ENCODE measurements around the gene HTR6. TPM values are rescaled to one million over a fixed set of nuclear protein-coding genes. Genes with fewer than 3 reads are reported as not detected.

The HTR6 gene
- total RNA-seq, 1 experiment from 2014 or later = not detected

DNA sequence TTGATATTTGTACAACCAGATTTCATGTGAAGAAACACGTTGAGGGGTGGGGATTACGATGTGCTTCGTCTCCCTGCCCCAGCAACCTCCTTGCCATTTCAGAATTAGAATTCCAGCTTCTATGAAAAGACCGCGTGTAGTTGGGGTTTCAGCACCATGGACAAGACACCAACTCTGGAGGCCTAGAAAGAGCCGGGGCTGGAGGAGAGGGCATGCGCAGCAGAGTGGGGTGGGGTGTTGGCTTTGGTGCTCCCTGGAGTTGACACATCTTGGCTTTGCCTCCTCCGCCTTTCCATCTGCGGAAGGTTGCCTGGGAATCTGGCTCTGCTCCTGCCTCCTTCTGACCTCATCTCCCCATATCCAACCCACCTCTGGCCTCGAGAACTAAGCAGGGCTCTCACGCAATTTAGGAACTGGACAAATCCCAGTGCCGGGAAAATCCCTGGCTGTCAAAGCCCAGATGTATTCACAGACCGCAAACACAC, 11.8 kb downstream of the HTR6 start:
- H3K27me3 Mint-ChIP-seq (ENCODE audit: unreplicated experiment) = peaks cover 52% of the 10 kb centered on the region
- peaks cover 5% of the 10 kb centered on the region for H3K36me3 Mint-ChIP-seq (ENCODE audit: insufficient read depth, unreplicated experiment)
- no peak overlapping the region for H3K27ac Mint-ChIP-seq (ENCODE audit: unreplicated experiment)
- peak; percentile 27 for DNase-seq
- no peaks in the 10 kb centered on the region for H3K9me3 Mint-ChIP-seq (ENCODE audit: low read depth, unreplicated experiment)
- intact Hi-C loops (cut with micrococcal nuclease; ENCODE audit: unreplicated experiment) = no loop called here
- CTCF ChIA-PET = no interaction called here
- no TSS peak for BruUV-seq (replicated peaks)
- TF ChIP-seq, protein P1, sequence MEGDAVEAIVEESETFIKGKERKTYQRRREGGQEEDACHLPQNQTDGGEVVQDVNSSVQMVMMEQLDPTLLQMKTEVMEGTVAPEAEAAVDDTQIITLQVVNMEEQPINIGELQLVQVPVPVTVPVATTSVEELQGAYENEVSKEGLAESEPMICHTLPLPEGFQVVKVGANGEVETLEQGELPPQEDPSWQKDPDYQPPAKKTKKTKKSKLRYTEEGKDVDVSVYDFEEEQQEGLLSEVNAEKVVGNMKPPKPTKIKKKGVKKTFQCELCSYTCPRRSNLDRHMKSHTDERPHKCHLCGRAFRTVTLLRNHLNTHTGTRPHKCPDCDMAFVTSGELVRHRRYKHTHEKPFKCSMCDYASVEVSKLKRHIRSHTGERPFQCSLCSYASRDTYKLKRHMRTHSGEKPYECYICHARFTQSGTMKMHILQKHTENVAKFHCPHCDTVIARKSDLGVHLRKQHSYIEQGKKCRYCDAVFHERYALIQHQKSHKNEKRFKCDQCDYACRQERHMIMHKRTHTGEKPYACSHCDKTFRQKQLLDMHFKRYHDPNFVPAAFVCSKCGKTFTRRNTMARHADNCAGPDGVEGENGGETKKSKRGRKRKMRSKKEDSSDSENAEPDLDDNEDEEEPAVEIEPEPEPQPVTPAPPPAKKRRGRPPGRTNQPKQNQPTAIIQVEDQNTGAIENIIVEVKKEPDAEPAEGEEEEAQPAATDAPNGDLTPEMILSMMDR (IDR thresholded peaks at IDR 0.05; ENCODE audit: unreplicated experiment) = no peak
- H3K4me1 Mint-ChIP-seq (ENCODE audit: low read depth, unreplicated experiment) = no peaks in the 10 kb centered on the region
- H3K4me3 Mint-ChIP-seq (ENCODE audit: low read depth, unreplicated experiment) = no peak overlapping the region

DNA sequence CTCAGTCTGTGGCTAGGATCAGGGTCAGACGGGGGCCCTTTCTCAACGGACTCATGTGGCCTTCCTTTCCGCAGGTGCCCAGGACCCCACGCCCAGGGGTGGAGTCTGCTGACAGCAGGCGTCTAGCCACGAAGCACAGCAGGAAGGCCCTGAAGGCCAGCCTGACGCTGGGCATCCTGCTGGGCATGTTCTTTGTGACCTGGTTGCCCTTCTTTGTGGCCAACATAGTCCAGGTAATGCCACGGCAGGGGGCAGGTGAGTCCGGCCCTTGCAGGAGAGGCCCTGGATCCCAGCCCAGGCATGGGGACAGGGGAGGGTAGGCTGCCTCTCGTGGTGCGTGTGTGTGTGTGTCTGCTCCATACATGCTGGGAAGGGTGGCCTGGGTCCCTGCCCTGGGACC, 13.8 kb downstream of the HTR6 start:
- no TSS peak for BruUV-seq (replicated peaks)
- Mint-ChIP-seq H3K4me3 (ENCODE audit: low read depth, unreplicated experiment) (no peak overlapping the region), H3K27ac (ENCODE audit: unreplicated experiment) (no peak overlapping the region), H3K36me3 (ENCODE audit: insufficient read depth, unreplicated experiment) (peaks cover 5% of the 10 kb centered on the region), H3K27me3 (ENCODE audit: unreplicated experiment) (peaks cover 39% of the 10 kb centered on the region), H3K9me3 (ENCODE audit: low read depth, unreplicated experiment) (no peaks in the 10 kb centered on the region), H3K4me1 (ENCODE audit: low read depth, unreplicated experiment) (no peaks in the 10 kb centered on the region)
- TF ChIP-seq, protein P1 (IDR thresholded peaks at IDR 0.05; ENCODE audit: unreplicated experiment) = no peak
- no peak for DNase-seq
- CTCF ChIA-PET = no interaction called here
- intact Hi-C loops (cut with micrococcal nuclease; ENCODE audit: unreplicated experiment) = no loop called here

GRCh38 chr1:19678931-19679453, 14.3 kb downstream of the HTR6 start:
- no peaks in the 10 kb centered on the region for H3K4me1 Mint-ChIP-seq (ENCODE audit: low read depth, unreplicated experiment)
- H3K4me3 Mint-ChIP-seq (ENCODE audit: low read depth, unreplicated experiment) = no peak overlapping the region
- H3K27me3 Mint-ChIP-seq (ENCODE audit: unreplicated experiment) = peaks cover 39% of the 10 kb centered on the region
- no peak overlapping the region for H3K27ac Mint-ChIP-seq (ENCODE audit: unreplicated experiment)
- H3K36me3 Mint-ChIP-seq (ENCODE audit: insufficient read depth, unreplicated experiment) = peaks cover 5% of the 10 kb centered on the region
- intact Hi-C loops (cut with micrococcal nuclease; ENCODE audit: unreplicated experiment) = no loop called here
- TF ChIP-seq, protein P1 (IDR thresholded peaks at IDR 0.05; ENCODE audit: unreplicated experiment) = no peak
- no peak for DNase-seq
- no TSS peak for BruUV-seq (replicated peaks)
- no peaks in the 10 kb centered on the region for H3K9me3 Mint-ChIP-seq (ENCODE audit: low read depth, unreplicated experiment)
- CTCF ChIA-PET = no interaction called here

DNA sequence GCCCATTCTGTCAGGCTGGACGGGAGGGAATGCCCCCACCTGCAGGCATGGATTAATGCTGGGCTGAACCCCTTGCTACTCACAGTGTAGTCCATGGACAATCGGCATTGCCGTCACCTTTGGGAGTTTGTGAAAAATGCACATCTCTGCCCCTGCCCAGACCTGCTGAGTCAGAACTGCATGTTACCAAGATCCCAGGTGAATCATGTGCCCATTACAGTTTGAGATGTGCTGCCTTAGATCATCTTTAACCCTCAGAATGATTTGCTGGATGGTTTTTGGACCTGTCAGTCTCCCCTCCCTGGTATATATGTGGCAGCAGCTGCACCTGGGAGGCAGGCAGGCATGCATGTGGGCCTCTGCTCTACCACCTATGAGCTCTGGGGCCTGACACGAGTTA, 15.0 kb downstream of the HTR6 start:
- intact Hi-C loops (cut with micrococcal nuclease; ENCODE audit: unreplicated experiment) = no loop called here
- no peak overlapping the region for H3K4me3 Mint-ChIP-seq (ENCODE audit: low read depth, unreplicated experiment)
- no peak overlapping the region for H3K27ac Mint-ChIP-seq (ENCODE audit: unreplicated experiment)
- BruUV-seq (replicated peaks) = no TSS peak
- TF ChIP-seq, protein P1 (IDR thresholded peaks at IDR 0.05; ENCODE audit: unreplicated experiment) = no peak
- H3K4me1 Mint-ChIP-seq (ENCODE audit: low read depth, unreplicated experiment) = no peaks in the 10 kb centered on the region
- no peaks in the 10 kb centered on the region for H3K9me3 Mint-ChIP-seq (ENCODE audit: low read depth, unreplicated experiment)
- peaks cover 5% of the 10 kb centered on the region for H3K36me3 Mint-ChIP-seq (ENCODE audit: insufficient read depth, unreplicated experiment)
- peaks cover 32% of the 10 kb centered on the region for H3K27me3 Mint-ChIP-seq (ENCODE audit: unreplicated experiment)
- CTCF ChIA-PET = no interaction called here
- no peak for DNase-seq
